ENCODE data around the gene ERC1.

Gene ERC1

GRCh38 chr12:1529228-1529861, 538.3 kb downstream of the ERC1 start:
- no peak for DNase-seq

- DNase-seq: no peak
Measured at GRCh38 chr12:1529862-1530591, 539.0 kb downstream of the ERC1 start.

- no peak for DNase-seq
Measured at GRCh38 chr12:1530592-1531152, 539.6 kb downstream of the ERC1 start.

- DNase-seq: peak; percentile 67
Measured at GRCh38 chr12:1531153-1531653, 540.2 kb downstream of the ERC1 start.

- peak; percentile 67 for DNase-seq
Measured at GRCh38 chr12:1531654-1532374, 540.8 kb downstream of the ERC1 start.

GRCh38 chr12:1532375-1533165, 541.5 kb downstream of the ERC1 start:
- DNase-seq: no peak

- peak; percentile 65 for DNase-seq
Measured at GRCh38 chr12:1533205-1533601, 542.2 kb downstream of the ERC1 start.

- DNase-seq: peak; percentile 77
Measured at GRCh38 chr12:1533602-1534304, 542.7 kb downstream of the ERC1 start.

GRCh38 chr12:1534748-1535147, 543.7 kb downstream of the ERC1 start:
- DNase-seq: no peak

- no peak for DNase-seq
Measured at GRCh38 chr12:1536817-1537216, 545.8 kb downstream of the ERC1 start.

- DNase-seq: no peak
Measured at GRCh38 chr12:1539135-1539534, 548.1 kb downstream of the ERC1 start.

GRCh38 chr12:1540690-1541089, 549.7 kb downstream of the ERC1 start:
- DNase-seq: no peak

GRCh38 chr12:1542599-1542998, 551.6 kb downstream of the ERC1 start:
- no peak for DNase-seq

GRCh38 chr12:1544996-1545700, 554.1 kb downstream of the ERC1 start:
- no peak for DNase-seq
